Measurements from ENCODE around the gene SLCO4A1. TPM values are rescaled to one million over a fixed set of nuclear protein-coding genes. Genes with fewer than 3 reads are reported as not detected.

The SLCO4A1 gene
- total and polyA plus RNA-seq, 4 donors, result 4.7 to 152 (median 42.5) TPM

DNA sequence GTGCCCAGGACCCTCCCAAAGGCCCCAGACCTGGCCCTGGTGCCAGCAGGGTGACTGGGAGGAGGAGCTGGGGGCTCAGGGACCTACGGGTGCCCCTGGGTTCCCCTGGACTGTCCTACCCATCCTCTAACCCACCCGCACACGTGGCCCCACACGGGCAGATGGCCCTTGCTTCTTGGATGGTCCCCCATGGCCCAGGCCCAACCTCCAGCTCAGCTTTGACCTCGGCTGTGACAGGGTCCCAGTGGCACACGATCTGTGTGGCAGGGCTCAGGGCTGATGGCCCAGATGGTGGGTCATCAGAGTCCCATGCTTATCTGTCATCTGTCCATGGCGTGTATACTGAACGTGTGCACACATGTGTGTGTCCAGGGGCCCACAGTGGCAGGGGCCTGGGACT is 70.3 kb downstream of the SLCO4A1 start:
- DNase-seq, result no peak
- no peak overlapping the region for H3K4me3 ChIP-seq
- TF ChIP-seq, protein P1, sequence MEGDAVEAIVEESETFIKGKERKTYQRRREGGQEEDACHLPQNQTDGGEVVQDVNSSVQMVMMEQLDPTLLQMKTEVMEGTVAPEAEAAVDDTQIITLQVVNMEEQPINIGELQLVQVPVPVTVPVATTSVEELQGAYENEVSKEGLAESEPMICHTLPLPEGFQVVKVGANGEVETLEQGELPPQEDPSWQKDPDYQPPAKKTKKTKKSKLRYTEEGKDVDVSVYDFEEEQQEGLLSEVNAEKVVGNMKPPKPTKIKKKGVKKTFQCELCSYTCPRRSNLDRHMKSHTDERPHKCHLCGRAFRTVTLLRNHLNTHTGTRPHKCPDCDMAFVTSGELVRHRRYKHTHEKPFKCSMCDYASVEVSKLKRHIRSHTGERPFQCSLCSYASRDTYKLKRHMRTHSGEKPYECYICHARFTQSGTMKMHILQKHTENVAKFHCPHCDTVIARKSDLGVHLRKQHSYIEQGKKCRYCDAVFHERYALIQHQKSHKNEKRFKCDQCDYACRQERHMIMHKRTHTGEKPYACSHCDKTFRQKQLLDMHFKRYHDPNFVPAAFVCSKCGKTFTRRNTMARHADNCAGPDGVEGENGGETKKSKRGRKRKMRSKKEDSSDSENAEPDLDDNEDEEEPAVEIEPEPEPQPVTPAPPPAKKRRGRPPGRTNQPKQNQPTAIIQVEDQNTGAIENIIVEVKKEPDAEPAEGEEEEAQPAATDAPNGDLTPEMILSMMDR (IDR thresholded peaks at IDR 0.05; ENCODE audit: control extremely low read depth, extremely low read depth), result no peak
- no peak overlapping the region for H3K27ac ChIP-seq (ENCODE audit: low read depth in 1 of 2, low read length in 1 of 2)
- H3K27me3 ChIP-seq (ENCODE audit: control insufficient read depth in 3 of 3, insufficient read depth in 3 of 3, low read length in 2 of 3), result peaks cover 9 to 45% (median 30%) of the 10 kb centered on the region in 3 donors
- no peak overlapping the region for H3K9ac ChIP-seq (ENCODE audit: insufficient read depth in 1 of 2, low read length in 2 of 2)
- WGBS, 2 donors, result 83 to 92% methylated on average over 8 of the region's 8 CpGs
- peaks cover 0 to 2% (median 0%) of the 10 kb centered on the region in 4 donors for H3K9me3 ChIP-seq (ENCODE audit: control insufficient read depth in 4 of 4, insufficient read depth in 3 of 4, low read length in 3 of 4)
- peaks cover 0 to 2% (median 0%) of the 10 kb centered on the region in 5 donors for H3K4me1 ChIP-seq (ENCODE audit: control insufficient read depth in 5 of 5, insufficient read depth in 5 of 5, low read length in 5 of 5)
- H3K36me3 ChIP-seq (ENCODE audit: control insufficient read depth in 4 of 4, insufficient read depth in 4 of 4, low read length in 4 of 4), result no peaks in the 10 kb centered on the region
- no peak for ATAC-seq (ENCODE audit: insufficient read depth, low FRiP score)

DNA sequence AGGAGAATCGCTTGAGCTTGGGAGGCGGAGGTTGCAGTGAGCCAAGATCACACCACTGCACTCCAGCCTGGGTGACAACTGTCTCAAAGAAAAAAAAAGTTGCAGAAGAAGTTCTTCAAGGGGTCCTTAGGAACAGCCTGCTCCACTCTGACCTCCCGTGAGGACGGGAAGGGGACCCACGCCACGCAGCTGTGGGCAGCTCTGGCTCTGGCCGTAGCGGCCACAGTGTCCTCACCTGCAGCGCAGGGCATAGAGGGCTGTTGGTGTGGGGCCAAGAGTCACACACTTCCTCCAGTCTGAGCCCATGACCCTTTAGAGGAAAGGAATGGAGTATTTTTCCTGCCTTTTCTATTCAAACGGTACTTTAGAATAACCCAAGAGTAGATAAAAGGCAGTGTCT is 71.7 kb downstream of the SLCO4A1 start:
- Histone ChIP-seq H3K9me3 (ENCODE audit: control insufficient read depth in 4 of 4, insufficient read depth in 3 of 4, low read length in 3 of 4) (peaks cover 0 to 2% (median 0%) of the 10 kb centered on the region in 4 donors), H3K9ac (ENCODE audit: insufficient read depth in 1 of 2, low read length in 2 of 2) (no peak overlapping the region), H3K36me3 (ENCODE audit: control insufficient read depth in 4 of 4, insufficient read depth in 4 of 4, low read length in 4 of 4) (no peaks in the 10 kb centered on the region), H3K27me3 (ENCODE audit: control insufficient read depth in 3 of 3, insufficient read depth in 3 of 3, low read length in 2 of 3) (peaks cover 9 to 42% (median 26%) of the 10 kb centered on the region in 3 donors), H3K4me3 (no peak overlapping the region), H3K27ac (ENCODE audit: low read depth in 1 of 2, low read length in 1 of 2) (no peak overlapping the region), H3K4me1 (ENCODE audit: control insufficient read depth in 5 of 5, insufficient read depth in 5 of 5, low read length in 5 of 5) (no peaks in the 10 kb centered on the region)
- WGBS, 2 donors, result 90 to 95% methylated on average over 10 of the region's 10 CpGs
- TF ChIP-seq, protein P1 (IDR thresholded peaks at IDR 0.05; ENCODE audit: control extremely low read depth, extremely low read depth), result no peak
- no peak for ATAC-seq (ENCODE audit: insufficient read depth, low FRiP score)
- no peak for DNase-seq

DNA sequence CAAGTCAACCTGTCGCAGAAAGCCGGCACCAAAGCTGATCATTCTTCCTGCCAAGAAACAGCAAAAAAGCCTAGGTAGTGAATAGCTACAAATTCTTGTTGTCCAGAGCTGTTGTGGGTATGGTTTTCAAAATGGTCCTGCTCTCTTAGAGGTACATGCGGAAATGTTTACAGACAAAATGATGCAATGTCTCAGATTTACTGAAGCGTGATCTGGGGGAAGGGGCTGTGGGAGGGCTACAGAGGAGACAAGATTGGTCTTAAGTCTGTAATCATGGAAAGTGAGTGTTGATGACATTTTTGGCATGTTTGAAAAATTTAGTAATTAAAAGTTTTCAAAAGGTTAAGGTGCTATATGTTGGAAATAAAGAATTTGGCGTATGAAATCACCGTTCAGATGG is 72.5 kb downstream of the SLCO4A1 start:
- WGBS, 2 donors, result 87 to 88% methylated on average over 6 of the region's 6 CpGs

More for the DNA sequence above, 72.5 kb downstream of the SLCO4A1 start:
- no peaks in the 10 kb centered on the region for H3K4me1 ChIP-seq (ENCODE audit: control insufficient read depth in 5 of 5, insufficient read depth in 5 of 5, low read length in 5 of 5)
- peaks cover 6 to 35% (median 20%) of the 10 kb centered on the region in 3 donors for H3K27me3 ChIP-seq (ENCODE audit: control insufficient read depth in 3 of 3, insufficient read depth in 3 of 3, low read length in 2 of 3)
- ATAC-seq (ENCODE audit: insufficient read depth, low FRiP score) (no peak), DNase-seq (no peak)
- TF ChIP-seq, protein P1 (IDR thresholded peaks at IDR 0.05; ENCODE audit: control extremely low read depth, extremely low read depth), result no peak
- H3K9ac ChIP-seq (ENCODE audit: insufficient read depth in 1 of 2, low read length in 2 of 2), result no peak overlapping the region
- H3K36me3 ChIP-seq (ENCODE audit: control insufficient read depth in 4 of 4, insufficient read depth in 4 of 4, low read length in 4 of 4), result no peaks in the 10 kb centered on the region
- peaks cover 0 to 2% (median 0%) of the 10 kb centered on the region in 4 donors for H3K9me3 ChIP-seq (ENCODE audit: control insufficient read depth in 4 of 4, insufficient read depth in 3 of 4, low read length in 3 of 4)
- H3K4me3 ChIP-seq, result no peak overlapping the region
- no peak overlapping the region for H3K27ac ChIP-seq (ENCODE audit: low read depth in 1 of 2, low read length in 1 of 2)
